ENCODE data around the gene PRPF40B.
"Not testable (repeated sequence)": the region's sequence is repeated elsewhere in the genome, so short reads cannot be mapped to it uniquely, and the experiment has no call there.

Gene PRPF40B

DNA sequence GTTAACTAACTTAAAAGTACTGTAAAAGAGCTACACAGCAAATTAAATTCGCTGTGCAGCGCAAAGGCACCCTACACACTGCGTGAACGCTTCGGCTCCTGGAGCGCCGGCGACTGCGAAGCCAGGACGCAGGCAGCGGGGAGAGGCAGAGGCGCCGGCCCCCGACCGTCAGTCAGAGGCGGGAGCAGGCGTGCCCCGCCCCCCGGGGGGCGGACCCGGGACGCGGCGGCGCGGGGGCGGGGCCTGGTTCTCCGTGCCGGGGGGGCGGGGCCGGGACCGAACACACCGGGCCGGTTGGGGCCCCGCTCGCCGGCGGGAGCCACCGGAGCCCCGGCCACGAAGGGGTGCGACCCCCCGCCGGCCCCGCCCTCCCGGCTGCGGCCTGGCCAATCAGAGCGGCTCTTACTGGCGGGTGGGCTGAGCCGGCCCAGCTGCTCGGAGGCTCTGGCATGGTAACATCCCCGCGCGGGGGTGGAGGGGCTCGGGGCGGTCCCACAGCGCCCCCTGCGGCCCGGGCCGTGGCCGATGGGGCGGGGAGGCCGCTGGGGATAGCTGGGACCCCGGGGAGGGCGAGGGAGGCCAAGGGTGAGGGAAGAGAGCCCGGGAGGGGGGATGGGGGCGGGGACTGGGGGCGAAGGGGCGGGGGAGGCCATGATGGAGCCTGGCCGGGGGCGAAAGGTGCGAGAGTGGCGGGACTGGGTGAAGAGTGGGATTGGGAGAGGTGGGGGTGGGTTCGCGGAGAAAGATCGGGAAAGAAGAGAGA lies at the start of gene PRPF40B:
Gene PRPF40B, plus strand, starts transcription at position 420 of the 763 bp plus-strand sequence. Its CDS starts 30 bp downstream, at position 450.
- peak; percentile 72 to 83 for DNase-seq (ENCODE audit: low read depth in 2 of 2)

DNA sequence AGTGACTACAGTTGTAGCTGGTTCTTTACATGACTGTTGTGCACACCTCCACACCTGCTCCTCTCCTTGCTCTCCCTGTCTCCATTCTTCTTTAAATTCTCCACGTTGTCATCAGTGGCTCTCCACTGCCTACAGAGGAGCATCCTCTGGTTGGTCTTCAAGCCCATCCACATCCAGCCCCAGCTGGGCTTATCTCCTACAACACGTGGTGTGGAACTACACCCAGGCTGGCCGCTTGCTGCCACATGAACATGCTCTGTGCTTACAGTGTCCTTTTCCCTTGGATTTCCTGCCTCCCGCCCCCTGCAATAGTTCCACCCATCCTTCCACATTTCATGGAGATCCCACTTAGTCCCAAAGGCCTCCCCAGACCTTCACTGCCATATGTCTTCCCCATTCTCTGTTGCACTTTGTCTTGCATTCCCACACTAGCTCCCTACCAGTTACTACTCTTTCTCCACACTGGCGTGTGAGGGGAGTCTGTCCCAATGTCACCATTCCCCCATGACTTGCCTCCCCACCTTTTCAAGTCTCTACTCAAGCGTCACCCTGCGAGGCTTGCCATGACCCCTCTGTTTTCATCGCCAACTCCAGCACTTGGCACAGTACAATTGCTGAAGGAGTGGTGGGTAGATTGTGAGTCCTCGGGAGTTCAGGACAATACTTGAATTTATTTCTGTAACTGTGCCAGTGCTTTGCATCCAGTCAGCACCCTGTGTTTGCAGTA lies 45.6 kb upstream of the PRPF40B start:
- DNase-seq (ENCODE audit: low read depth in 2 of 2), result no peak

DNA sequence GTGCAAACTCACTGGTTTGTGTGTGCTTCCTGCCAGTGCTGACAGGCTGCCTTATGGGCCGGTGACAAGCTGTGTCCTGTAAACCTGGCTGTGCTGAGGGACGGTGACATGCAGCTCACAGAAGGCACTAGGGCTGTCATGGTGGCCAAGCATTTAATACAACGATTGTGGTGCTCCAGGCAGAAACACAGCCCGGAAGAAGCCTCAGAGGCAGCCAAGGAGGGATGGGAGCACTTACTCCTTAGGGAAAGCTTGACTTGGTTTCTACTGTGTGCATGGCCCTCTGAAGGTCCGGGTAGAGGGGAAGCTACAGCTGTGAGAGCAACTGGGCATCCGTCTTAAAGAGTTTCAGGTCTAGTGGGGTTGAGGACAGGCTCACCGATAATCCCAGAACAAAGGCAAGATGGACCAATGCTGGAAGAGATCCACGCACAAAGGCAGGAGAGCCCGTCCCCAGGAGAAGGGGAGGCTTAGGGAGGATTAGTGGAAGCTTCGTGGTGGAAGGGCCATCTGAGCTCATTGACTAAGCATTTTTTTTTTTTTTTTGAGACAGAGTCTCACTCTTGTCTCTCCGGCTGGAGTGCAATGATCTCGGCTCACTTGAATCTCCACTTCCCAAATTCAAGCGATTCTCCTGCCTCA lies 44.8 kb upstream of the PRPF40B start:
- DNase-seq (ENCODE audit: low read depth in 2 of 2), result no peak

DNA sequence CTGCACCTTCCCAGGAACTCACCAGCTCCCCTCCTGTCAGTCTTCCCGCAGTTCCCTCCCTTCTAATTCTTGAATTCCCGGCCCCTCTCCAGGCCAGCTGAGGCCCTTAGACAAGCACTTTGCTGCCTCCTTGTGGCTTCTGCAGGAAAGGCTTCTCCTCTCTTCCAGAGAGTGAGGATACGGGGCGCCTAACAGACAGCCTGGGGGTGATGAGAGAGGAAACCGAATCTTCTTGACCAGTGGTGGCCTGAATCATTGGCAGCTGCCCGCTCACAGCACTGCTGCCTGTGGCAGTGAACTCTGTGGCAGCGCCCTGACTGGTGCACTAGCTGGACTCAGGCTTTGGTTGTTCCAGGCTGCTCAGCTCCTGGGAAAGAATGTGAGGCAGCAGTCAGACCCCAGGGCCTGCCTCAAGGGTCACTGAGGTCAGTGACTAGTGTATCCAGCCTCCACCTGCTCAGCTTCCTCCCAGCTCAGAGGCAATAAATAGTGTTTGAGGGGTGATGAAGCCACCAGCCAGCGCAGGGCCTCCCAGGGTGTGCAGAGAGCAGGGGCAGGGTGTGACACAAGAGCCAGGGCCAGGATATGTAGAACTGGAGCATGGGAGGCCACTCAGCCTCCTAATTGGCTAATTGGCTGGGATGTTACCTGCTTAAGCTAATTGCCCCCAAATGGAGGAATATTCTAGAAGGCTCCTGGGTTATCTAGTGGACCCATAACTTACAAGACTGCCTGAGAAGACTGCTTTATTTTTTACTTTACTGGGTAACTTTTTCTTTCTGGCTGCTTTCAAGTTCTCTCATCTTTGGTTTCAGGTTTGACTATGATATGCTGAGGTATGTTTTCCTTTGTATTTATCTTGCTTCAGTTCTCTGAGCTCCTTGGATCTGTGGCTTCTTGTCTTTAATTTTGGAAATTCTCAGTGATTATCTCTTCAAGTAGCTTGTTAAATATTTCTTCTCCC lies 42.5 kb upstream of the PRPF40B start:
- DNase-seq (ENCODE audit: low read depth in 2 of 2), result peak; percentile 34 to 50

DNA sequence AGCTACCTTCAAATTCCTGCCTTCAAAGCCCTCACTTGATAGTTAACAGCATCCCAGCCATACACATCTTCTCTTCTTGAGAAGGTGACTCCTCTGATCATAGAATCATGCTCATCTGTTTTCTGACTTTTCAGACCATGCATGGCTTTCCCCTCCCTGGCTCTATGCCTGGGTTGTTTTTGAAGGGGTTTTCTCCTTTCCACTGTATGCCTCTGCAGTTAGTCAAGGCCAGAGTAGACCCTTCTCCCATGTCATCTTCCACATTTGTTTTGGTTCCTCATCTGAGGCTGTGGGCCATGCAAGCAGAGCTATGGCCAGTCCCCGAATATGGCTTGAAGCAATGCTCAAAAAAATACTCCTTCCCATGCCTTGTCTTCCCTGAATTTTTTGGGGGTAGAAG lies 41.2 kb upstream of the PRPF40B start:
- DNase-seq (ENCODE audit: low read depth in 2 of 2), result no peak

DNA sequence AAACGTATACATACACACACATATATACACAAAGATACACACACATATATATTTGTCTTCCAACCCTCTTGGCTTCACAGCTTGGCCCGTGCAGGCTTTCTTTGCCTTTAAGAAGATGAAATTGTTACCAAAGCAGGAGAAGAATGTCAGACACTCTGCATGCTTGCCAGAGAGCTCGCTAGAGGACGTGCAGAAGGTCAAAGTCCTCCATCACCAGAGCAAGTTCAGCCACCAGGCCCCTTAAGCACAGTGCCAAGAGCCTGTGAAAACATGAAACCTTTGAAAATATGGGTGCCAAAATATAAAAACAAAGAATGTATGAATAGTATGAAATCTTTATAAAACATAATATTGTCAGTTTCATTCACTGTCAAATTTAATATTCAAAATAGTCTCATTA lies 40.5 kb upstream of the PRPF40B start:
- DNase-seq (ENCODE audit: low read depth in 2 of 2), result no peak

DNA sequence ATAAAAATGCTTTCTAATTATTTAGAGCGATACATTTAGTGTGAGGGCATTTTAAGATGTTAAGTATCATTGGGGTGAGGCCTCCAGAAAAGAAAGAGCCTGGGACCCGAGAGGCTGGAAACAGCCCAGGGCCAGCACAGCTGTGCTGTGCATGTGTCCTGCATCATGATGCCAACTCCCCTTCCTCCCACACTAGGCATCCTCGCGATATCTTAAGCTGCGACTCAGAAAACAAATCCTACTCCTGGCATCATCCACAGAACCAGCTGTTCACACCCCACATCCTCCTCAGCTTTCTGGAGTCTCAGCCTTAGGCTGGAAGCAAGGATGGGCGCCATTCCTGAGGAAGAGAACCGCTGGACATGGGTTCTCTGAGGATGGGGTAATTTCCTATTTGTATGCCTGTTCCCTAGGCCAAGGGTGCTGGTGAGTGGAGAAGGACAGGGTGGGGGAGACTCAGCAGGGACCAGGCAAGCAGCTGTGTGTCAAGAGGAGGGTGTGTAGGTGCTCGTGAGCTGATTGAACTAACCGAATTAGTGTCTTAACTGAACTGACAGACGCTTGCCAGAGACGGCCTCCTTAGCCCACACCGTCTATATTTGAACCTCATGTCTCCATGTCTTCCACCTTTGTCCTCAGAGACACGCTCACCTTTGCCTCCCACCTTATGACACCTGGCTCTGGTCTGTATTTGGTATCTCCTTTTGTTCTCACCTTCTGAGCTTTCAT lies 39.8 kb upstream of the PRPF40B start:
- no peak for DNase-seq (ENCODE audit: low read depth in 2 of 2)

DNA sequence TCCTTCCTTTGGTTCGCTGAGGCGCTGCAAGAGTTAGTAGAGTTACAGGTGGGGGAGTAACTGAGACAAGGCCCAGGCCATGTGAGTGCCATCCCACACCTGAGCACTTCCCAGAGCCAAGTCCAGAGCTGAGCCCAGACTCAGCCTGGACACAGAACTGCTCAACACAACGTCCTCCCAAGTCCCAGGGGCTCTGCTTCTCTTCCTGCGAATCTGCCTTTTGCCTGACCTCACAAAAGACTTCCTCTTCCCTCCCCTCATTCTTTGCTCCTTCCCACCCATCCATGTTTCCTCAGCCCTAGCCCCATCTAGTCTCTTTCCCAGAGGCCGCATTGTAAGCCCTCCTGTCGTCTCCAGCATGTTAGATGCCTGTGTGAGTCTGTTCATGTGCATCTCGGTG lies 38.8 kb upstream of the PRPF40B start:
- no peak for DNase-seq (ENCODE audit: low read depth in 2 of 2)

DNA sequence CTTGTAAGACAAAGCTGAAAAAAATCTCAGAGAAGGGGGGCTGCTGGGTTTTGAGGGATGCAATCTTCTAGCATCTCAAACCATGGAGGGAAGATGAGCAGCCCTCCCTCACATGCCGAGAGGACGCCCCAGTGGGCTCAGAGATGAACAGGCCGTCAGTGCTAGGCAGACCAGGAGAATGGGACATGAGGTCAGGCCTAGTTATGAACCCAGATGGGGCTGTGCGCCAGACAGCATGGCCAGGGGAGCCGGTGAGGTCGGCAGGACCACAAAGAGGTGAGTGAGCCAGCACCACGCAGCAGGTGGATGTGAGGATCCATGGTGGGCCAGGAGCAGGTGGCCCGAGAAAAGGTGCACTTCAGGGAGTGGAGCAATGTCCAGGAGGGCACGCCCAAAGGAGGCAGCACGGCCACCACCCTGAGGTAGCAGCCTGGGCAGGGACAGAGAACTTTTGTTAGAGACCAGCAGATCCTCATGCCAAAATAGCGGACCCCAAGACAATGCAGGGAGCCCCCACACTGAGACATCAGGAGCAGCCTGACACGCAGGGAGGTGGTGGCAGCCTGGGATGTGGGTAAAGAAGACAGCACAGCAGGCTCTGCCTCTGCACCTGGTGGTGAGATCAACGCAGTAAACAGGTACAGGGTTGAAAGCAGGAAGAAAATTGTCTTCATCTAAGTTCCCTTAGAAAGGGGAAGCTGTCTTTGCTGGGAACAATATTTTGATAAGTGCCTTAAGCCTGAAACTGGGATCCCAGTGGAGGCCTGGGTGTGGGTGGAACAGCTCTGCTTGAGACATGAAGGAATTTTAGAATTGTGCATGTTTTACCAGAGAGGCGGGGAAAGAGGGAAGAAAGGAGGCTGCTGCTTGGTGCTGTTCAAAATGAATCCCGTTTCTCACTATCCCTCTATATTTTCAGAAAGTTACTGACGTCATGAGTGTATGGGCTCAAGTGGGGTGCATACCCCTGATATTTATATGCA lies 37.6 kb upstream of the PRPF40B start:
- DNase-seq (ENCODE audit: low read depth in 2 of 2), result no peak

DNA sequence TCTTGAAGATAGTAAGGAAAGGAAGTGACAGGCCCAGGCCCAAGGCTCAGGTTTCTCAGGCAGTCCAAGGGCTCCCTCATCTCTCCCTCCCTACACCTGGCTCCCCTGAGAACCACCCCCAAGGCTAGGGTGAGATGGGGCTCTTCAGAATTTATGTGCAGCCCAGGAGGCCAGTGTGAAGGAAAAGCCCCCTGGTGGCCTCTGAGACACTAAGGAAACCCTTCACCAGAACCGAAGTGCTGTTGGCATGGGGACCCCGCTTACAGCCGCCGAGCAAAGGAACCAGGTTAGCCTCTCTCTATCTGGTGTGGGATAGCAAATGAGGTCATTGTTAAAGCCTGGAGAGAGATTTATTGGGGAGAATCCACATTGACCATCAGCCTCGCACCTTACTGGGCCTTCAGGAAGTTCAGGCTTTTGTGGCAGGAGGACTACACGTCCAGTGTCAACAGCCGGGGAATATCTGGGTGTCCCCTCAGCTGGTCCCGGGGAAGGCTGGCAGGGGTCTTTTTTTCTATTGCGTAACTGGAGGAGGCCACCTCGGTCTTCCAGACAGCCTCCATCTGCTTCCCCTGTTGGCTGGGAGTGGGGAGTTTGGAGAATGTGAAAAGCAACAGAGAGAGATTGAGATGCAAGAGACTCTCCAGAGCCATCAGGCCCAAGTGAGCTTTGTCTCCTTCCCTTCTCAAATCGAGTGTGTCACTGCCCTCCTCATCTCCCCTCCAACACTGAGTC lies 36.0 kb upstream of the PRPF40B start:
- DNase-seq (ENCODE audit: low read depth in 2 of 2), result no peak

DNA sequence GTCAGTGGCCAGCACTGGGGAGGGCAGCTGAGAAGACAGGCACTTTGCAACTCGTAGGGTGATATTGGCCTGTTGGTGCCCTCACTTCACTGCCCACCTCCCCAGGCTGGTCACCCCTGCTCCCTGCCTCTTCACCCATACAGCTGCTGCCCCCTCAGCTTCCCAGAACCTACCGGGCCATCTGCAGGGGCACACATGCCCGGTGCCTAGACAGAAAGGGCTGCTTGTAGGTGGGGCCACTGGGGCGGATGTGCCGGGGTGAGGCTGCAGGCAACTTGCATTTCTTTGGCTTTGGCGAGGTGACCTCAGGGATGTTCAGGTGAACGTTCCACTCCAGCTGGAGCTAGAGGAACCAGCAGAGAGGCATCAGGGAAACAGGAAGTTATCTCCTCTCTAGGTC lies 35.1 kb upstream of the PRPF40B start:
- no peak for DNase-seq (ENCODE audit: low read depth in 2 of 2)

DNA sequence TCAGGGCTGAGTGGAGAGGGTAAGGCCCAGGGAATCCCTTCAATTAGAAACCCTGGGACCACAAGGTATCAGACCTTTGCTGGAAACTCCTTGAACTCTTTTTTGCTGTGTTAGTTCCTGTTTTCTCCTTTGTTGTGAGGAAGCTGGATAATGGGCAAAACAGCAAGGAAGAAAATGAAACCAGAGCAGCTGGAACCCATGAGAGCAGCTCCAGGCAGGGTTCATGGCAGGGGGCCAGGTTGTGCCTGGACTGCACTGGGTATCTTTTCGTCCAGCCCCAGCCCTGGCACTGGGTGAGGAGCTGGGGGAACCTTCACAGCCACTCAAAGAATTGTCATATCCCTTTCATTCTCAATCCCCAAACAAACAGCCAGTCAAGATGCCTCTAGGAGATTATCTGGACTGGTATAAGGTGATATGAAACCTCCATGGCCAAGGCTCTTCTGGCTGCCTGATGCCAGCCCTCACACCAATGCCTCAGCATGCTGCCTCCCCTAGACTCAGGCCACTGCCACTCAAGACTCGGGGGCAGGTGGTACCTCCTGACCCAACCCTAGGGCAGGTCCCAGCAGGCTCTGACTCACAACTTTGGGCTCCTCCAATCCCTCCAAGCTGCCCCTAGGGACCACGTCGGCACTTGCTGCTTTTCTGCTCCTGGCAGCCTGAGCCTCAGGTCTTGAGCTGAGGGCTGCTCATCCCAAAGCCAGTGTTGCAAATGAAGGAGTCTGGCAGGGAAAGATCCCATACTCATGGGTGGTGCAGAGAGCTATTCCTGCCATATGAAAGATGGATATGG lies 34.4 kb upstream of the PRPF40B start:
- no peak for DNase-seq (ENCODE audit: low read depth in 2 of 2)

DNA sequence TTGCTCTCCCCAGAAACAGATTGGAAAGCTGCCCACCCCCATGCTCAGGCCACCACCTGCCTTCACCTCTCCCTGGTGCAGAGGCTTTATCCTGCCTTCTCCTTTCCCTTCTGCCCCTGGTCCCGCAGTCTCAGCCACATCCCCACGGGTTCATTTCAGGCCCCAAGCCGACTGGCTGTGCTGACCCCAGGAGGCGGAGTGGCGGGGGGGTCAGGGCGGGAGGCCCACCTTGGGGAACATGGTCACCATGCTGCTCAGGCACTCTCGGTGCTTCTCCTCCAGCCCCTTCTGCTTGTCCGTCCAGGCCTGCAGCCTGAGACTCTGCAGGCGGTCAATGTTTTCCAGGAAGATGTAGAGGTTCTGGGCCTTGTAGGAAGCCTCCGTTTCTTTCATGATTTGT lies 24.8 kb upstream of the PRPF40B start:
- no peak for DNase-seq (ENCODE audit: low read depth in 2 of 2)

DNA sequence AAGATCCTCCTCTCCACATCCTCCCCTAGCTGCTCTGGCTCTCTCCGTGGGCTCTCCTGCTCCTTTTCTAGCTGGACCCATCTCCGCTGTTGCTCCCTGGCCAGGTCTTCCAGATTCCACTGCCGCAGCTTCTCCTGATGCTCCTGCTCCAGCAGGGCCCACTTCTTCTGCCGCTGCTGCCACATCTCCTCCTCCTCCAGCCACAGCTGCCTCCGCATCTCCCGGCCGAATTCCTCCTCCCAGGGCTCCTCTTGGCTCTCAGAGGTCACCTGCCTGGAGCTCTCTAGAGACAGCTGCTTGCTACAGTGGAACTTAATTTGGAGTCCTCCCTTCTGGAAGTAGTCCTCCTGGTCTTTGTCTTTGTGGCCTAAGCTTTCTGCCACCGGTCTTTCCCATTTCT lies 23.4 kb upstream of the PRPF40B start:
- no peak for DNase-seq (ENCODE audit: low read depth in 2 of 2)

DNA sequence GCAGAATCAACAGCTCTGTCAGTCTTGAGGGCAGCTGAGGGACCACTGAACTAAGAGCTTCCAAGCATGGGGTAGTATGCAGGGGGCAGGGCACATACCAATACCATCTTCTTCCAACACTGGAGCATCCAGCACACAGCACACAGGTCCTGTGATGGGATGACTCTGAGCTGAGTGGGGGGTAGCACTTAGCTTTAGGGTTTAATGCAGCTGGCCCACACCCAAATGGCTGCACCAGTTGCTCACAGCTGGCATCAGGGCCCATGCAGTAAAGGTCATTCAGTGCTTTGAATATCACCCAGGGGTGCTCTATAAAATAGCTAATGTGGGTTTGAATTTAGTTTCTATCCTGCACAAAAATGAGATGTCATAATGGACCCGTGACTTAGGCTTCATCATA lies 19.6 kb upstream of the PRPF40B start:
- DNase-seq (ENCODE audit: low read depth in 2 of 2), result no peak

DNA sequence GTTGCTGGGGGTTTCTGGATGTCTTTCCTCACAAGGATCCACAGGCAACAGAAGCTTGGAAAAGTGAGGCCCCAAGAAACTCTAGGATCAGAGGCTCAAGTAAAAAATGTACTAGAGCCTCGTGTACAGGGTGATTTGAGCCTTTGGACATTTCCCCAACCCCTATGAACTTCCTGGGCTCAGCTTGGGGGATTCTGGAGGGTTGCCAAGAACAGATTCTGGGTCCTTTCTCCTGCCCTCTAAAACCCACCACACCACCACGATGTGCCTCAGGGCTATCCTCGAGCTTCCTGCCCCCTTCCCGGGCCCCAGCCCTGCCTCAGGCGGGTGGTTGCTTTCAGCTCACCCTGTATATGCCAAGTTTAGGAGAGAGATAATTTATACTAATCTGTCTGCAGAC lies 18.5 kb upstream of the PRPF40B start:
- DNase-seq (ENCODE audit: low read depth in 2 of 2), result no peak

DNA sequence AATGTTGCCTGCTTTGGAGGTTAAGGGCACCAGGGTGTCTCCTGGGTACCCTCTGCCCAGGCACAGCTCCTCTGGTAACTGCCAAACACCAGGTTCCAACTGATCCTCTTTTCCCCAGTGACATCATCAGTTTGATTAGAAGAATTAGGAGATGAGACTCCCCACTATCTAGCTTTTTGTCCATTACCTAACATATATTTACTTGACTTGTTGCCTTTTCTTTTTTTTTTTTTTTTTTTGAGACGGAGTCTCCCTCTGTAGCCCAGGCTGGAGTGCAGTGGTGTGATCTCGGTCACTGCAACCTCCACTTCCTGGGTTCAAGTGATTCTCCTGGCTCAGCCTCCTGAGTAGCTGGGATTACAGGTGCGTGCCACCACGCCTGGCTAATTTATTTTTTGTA lies 17.8 kb upstream of the PRPF40B start, which contains the start of gene FAM186B:
Gene FAM186B, minus strand, starts transcription at position 101 of the 400 bp plus-strand sequence. CDS start 162 bp downstream, outside the sequence.
- DNase-seq (ENCODE audit: low read depth in 2 of 2), result not testable (repeated sequence)

Data from stimulated activated CD4-positive, alpha-beta T cell treated with anti-CD3 and anti-CD28 coated beads, Interleukin-1b, Interleukin-23, amount 100 ng/mL, for 4 hours (primary cell).